ENCODE results near the gene RNLS.

Gene RNLS

DNA sequence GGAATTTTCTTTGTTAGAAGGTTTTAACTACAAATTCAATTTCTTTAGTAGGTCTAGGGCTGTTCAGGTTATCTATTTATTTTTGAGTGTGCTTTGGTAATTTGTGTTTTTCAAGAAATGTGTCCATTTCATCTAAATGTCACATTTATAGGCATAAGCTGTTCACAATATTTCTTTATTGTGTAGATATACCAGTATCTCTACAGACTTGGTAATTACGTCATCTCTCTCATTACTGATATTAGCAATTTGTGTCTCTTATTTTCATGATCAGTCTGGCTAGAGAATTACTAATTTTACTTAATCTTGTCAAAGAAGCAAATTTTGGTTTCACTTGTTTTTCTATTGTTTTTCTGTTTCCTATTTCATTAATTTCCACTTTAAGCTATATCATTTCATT lies 152.0 kb downstream of the RNLS start:
- no peak for DNase-seq (ENCODE audit: low read depth)

DNA sequence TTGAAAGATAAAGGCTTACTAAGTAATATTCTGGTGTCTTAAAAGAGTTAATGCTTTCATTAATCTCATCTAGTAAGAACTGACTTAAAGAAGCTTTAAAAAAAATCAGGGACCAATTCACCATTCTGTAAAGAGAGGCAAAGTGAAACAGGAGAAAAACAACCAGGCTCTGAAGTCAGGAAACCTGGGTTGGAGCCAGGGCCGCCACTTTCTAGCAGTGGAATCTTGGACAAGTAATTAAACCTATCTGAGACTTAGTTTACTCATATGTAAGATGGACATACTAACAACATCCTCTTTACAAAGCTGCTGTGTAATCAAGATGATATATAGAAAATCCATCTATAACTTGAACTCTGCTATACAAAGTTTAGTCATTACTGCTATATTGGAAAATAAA lies 154.1 kb downstream of the RNLS start:
- DNase-seq (ENCODE audit: low read depth), result no peak

DNA sequence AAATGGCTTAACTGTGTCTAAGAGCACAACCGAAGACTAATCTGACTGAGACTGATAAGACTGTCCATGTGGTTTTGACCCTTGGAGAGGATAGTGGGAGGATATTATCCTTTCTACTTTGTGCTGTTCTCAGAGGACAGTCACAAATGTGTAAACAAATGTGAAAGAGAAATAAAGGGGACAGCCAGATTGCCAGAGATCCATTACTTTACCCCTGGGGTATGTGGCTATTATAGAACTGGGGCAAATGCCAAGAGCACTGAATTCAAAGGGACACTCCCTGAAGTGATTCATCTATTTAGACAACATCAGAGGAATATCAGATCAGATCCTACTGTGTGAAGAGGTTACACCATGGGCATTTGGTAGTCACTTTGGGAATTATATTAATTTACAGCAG lies 154.7 kb downstream of the RNLS start:
- DNase-seq (ENCODE audit: low read depth), result no peak

DNA sequence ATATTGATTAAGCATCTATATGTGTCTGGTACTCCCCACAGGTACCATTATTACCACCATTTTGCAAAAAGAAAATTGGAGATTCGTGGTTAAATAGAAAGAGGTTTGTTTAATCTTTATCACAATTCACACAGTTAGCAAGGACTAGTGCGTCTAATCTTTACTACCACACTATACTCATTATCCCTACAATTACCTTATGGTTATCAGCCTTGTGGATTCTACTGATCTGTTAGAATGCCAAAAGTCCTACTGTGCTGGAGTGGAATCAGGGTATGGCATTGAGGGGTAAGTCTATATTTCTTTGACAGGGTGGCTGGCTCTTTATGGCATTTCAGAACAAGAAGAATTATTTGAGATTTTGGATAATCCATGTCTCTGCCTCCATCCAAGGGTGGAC lies 156.1 kb downstream of the RNLS start:
- no peak for DNase-seq (ENCODE audit: low read depth)

DNA sequence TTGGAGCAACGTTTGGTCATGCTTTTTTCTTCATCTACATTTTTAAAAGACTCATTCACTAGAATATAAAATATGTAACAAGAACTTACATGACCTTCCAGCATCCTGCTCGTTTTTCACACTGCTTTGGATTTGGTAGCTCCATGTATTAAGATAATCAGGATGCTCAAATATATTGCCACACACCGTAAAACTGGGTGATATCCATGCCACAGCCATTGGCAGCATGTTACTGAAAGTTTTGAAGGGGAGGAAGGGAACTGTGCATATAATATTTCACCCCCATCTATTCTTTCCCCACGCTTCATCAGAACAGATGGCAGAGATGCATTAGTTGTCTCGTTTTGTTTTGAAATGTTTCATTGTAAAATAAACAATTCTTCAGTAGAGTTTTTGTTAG lies 158.2 kb downstream of the RNLS start:
- DNase-seq (ENCODE audit: low read depth), result no peak

DNA sequence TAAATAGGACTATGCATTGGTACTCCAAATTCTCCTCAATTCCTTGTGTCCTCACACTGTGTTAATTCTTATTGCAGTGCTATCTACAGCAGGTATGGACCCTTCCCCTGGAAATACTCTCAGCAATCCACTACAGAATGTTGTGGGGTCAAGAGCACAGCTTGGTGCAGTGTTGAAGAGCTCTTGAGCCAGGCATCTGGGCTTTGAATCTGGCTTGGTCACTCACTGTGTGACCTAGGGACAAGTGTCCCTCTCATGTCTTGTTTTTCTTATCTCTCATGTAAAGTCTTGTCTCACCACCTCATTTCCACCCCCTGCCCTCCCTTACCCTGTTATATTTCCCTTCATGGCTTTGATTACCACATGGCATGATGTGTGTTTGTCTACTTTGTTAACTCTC lies 159.4 kb downstream of the RNLS start:
- DNase-seq (ENCODE audit: low read depth), result no peak

DNA sequence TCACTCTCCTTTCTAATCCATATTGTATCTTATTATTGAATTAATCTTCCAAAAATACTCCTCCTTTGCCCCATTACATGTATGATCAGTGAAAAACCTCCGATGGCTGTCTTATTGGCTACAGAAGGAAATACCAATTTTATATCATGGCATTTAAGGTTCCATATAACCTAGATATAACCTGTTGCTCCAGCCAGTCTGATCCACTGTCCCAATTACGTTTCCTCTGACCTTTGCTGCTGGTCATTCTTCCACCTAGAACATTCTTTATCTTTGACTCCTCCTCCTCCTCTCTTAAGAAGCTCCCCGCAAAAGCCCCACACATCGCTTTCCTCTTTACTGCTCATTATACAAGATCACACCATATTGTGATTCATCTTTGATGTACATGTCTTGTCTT lies 161.5 kb downstream of the RNLS start:
- DNase-seq (ENCODE audit: low read depth), result no peak

DNA sequence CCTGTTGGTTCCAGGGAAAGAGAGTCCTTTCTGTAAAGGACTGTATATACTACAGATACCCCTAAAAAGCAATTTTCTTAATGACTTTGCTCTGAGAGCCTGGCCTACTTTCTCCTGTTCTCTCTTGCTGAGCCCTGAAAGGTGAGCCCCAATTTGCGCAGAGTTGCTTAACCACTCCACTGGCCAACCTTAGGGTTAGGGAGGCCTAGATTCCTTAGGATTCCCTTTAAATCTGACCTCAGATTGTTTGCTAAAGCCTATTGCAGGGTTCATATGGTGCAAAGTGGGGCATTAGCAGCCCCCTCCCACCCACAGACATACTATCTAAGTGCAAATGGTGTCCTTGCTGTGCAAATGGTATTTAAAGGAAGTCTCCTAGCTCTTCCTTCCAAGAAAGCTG lies 164.2 kb downstream of the RNLS start:
- DNase-seq (ENCODE audit: low read depth), result no peak

DNA sequence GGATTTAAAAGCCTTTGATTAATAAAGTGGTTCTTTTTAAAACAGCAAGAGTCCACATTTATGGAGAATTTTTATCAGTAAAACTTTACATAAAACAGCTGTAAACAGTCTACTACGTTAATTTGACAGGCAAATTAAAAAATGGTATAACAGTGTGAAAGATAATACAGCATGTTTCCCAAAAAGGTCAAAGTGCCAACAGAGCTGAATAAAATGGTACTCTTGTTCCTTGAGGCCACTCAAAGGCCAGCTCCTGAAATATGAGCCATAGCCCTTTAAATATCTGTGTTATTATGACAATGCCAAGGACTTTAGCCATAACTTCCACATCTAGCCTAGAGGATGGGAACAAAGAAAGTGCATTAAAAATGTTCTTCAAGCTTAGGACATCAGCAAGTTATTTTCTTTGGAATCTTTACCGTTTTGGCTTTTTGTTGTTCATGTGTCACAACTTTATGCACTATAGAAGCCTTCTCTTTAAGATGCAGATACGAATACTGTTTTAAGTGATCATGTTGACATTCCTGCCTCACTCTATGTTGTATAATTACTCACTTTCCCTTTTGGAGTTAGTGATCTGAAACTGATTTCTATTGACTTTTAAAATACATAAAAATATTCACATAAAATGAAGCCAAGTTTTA lies 165.6 kb downstream of the RNLS start:
- DNase-seq (ENCODE audit: low read depth), result no peak

DNA sequence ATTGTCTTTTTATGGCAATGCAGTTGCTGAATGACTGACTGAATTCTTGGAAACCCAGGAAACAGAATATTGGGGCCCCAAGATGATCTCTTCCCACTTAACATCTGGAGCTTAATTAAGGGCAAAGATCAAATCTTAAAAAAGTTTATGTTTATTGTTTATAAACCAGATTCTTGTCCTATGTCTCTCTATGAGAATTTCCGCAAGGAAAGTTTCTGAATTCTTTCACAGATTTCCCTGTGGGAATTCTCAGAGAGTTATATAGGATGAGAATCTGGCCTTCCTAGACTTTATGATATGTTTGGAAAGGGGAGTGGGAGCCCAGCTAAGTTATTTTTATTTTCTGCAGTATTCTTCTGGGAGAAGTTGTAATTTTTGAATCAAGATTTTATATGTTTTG lies 166.3 kb downstream of the RNLS start:
- no peak for DNase-seq (ENCODE audit: low read depth)

DNA sequence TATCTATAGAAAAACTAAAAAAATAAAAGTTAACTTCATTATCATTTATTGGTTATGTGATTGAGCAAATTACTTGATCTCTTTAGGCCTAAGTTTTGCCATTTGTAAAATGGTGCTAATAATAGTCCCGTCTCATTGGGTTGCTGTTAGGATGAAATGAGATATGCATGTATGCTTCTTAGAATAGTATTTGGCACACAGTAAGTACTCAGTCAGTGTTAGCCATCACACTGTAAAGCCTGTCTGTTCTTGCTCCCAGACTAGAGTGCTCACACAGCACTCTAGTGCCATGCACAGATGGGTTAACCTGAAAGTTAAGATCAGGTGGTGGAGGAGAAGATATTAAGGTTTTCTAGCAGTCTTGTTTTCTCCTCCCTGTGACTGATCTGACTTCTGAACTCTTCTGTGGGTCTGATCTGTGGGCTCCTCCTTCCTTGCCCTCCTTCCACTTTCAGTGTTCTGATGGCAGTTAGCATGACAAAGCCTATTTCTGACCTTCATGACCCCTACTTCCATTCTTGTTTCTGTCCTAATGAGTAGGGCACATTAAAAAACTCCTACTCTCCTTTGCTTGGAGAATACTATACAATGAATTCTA lies 167.5 kb downstream of the RNLS start:
- no peak for DNase-seq (ENCODE audit: low read depth)

DNA sequence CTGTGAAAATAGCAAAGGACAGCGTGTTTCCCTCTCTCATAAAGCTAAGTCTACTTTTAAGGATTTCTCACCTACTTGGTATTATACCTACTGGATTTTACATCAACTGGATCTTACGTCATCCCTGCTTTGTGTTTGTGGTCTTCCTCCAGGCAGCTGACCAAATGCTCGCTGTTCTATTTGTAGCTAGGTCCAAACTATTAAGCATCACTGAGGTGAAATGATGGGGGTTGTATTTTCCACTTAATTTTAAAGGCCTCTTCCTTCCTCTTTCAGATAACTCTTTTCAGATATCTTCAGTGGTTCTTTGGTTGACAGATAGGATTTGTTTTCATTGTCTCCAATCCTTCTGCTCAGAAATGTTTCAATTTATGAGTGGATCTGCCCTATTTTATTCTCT lies 169.7 kb downstream of the RNLS start:
- DNase-seq (ENCODE audit: low read depth), result no peak

DNA sequence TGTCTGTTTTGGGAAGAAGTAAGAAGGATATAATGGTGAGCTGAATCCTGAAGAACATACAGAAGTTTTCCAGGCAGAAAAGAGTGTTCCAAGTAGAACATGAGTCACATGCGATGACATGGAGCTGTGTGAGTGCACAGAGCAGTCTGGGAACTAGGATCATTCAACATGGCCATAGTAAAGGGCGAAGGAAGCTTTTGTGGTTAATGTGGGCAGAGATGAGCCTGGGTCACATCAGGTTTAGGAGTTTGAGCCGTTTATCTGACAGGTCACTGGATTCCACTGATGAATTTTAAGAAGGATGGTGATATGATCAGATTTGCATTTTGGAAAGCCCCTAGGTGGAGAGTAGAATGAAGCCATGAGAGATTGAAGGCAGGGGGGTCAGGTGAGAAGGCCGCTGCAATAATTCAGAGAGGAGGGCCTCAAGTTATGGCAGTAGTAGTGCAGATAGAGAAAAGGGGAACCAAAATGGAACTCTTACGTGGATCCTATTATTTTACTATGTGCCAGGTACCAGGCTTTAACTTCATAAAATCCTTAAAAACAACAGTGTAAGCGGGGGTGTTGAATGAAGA lies 171.3 kb downstream of the RNLS start:
- DNase-seq (ENCODE audit: low read depth), result no peak

DNA sequence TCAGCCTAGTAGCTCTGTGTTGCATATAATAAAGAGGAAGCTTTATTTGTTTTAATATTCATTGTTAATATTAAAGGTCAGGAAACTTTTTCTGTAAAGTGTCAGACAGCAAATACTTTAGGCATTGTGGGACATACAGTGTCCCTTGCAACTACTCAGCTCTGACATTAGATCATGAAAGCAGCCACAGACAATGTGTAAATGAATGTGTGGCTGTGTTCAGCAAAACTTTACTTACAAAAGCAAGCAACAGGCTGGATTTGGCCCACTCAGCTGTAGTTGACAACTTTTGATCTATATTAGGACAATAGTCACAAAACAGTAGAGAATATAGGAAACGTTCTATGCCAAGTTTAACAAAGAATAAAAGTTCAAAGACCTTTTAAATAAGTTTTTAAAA lies 173.3 kb downstream of the RNLS start:
- no peak for DNase-seq (ENCODE audit: low read depth)

DNA sequence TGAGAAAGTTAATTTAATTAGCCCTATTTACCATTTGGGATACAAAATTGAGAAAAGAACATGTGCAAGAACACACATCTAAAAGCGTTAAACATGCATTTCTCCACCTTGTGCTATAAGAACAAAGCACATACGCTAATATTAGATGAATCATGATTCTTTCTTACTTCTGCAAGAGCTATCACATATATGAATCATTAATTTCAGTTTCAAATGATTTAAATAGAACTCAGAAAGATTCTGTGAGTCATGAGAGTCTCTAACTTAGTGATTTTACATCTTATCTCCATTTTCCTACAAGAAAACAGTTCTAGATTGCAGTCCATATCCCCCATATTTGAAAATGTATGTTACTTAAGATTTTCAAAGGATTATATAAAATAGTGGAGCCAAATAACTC lies 173.9 kb downstream of the RNLS start:
- DNase-seq (ENCODE audit: low read depth), result no peak

DNA sequence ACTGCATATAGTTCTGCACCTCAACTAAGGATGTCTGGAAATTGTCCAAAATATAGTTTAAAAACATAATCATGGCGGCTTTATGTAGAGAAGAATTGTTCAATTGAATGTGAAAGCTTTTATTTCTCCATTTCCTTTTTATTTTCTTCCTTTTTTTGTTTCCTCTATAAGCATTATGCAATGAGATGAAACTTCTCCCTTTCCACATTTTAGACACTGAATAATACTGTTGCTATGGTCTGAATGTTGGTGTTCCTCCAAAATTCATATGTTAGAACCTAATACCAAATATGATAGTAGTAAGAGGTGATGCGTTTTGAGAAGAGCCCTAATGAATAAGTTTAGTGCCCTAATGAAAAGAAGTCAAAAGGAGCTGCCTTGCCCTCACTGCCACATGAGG lies 175.0 kb downstream of the RNLS start:
- no peak for DNase-seq (ENCODE audit: low read depth)

DNA sequence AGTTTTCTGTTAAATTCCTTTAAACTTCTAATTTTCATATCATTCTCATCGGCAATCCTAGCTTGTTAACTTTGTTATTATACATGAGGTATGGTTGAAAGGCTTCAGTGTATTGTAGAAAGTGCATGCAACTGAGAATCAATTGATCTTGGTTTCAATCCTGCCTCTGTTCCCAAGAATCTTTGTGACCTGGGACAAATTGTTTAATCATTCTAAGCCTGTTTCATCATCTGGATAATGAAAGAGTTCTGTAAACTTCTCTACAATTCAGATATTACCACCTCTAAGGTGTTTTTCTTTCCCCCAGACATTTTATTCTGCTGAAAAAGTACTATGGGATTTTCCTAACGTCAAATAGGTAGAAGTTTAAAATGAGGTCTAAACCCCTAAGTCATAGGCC lies 179.0 kb downstream of the RNLS start:
- DNase-seq (ENCODE audit: low read depth), result no peak

DNA sequence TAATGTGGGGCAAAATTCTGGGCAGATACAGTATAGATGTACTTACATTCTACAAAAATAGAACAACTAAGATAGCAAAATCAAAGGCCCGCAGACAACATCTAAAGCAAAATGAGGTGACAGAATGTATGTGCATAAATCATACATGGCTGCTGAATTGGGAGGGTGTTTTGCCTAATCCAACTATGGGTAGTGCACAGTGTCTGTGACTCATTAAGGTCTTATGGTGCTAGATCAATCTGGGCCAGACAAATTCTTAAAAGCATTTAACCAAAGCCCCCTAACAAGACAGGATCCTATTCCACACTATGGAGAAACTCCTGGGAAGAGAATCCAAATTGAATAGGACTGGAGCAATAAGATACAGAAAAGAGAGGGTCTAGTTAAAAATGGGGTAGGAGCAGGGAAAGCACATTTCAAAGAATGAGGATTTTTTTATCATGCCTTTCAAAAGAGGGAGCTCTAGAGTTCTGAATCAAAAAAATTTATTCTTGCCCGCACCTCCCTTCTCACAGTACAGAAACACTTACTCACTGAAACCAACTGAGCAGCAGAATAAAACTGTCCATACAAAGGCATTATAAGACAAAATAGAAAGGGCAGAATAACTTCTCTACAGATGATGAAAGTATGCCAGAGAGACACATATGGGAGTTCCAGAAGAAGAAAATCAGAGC lies 181.3 kb downstream of the RNLS start:
- DNase-seq (ENCODE audit: low read depth), result no peak

DNA sequence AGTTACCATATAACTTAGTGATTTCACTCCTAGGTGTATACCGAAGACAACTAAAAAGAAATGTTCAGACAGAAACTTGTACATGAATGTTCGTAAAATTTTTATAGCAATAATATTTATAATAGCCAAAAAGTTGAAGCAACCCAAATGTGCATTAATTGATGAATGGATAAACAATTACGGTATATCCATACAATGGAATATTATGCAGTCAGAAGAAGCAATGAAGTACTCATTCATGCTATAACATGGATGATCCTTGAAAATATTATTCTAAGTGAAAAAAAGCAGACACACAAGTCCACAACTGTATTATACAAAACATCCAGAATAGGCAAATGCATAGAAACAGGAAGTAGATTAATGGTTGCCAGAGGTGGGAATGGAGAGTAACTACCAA lies 183.9 kb downstream of the RNLS start:
- no peak for DNase-seq (ENCODE audit: low read depth)

DNA sequence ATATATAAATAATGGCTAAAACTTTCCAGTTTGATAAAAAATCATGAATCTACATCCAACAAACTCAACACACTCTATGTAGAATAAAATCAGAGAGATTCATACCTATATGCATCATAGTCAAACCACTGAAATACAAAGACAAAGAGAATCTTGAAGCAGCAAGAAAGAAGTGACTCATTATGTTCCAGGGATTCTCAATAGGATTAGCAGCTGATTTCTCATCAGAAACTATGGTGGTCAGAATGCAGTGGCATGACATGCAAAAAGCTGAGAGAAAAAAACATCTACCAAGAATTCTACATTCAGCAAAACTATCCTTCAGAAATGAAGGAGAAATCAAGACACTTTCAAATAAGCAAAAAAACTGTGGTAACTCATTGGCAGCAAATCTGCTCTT lies 187.4 kb downstream of the RNLS start:
- DNase-seq (ENCODE audit: low read depth), result no peak

DNA sequence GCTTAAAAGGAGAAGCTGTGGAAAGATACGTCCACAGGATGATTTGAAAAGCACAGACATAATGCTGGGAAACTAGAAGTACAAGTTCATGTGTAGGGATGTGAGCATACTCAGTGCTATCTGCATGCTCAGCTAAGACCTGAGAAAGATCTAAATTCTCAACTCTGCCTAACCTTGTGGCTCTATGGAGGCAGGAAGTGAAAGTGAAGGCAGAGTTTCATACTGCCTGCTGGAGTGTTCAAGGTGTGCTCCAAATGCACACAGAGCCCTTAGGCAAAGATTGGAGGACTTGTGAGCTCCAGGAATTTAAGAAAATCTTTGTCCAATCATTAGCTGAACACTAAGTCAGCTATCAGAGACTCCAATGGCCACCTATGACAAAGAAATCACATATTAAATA lies 190.9 kb downstream of the RNLS start:
- no peak for DNase-seq (ENCODE audit: low read depth)

DNA sequence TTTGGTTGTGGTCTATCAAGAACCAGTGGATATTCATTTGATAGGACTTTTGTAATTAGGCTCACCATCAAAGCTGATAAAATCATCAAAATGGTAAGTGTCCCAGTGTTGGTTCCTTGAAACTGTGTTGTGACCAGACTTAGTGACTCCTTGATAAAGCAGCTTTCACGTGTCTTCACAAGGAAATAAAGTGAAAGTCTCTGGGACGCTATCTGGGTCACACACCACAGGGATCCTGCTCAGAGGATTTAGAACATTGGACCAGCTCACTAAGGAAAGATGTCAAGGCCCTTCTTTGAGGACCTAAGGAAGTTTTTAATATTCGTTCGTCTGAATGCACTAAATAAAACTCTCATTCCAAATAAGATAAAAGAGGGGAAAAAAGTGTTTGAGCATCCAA lies 193.1 kb downstream of the RNLS start:
- no peak for DNase-seq (ENCODE audit: low read depth)

DNA sequence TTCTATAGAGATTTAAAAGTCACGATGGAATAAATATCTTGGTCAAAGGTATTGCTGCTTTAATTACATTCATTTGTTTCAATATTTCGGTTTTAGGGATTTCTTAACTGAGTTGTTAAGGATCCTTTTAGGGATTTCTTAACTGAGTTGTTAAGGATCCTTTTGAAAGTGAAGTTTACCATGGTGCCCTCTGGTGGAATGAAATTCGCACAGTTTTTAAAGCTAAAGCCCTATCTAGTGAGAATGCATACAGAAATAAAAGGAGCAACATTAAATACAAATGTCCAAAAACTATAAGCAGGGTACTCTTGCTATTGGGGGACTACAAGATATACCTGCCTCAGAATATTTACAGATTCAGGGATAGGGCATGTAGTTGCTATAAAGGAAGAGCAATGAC lies 193.7 kb downstream of the RNLS start:
- no peak for DNase-seq (ENCODE audit: low read depth)

DNA sequence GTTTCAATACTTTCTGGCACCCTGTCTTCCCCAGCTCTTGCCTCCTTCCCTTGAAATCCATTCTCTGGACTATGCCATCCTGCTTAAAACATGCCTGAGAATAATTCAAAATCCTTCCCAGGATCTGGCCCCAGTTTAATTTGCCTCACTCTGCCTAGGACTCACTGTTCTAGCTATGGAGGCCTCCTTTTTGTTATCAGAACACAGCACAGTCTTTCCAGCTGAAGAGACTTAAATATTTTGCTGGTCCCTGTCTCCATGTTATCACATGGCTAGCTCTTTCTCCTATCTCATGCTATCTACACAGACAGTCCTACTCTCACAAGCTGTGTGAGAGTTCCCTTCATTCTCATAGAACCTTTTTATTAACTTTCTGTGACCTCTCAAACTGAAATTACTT lies 194.8 kb downstream of the RNLS start:
- no peak for DNase-seq (ENCODE audit: low read depth)

Measured in T-helper 22 cell (primary cell).